Activated CD4-positive, alpha-beta T cell treated with anti-CD3 and anti-CD28 coated beads, Interleukin-2, amount 50 U/mL, for 24 hours (primary cell): ENCODE data around the gene MYLK3.

Source experiments
- DNase-seq, 2 donors: peaks; one replicate each; pipeline ENCODE4 v3.0.0-alpha.2; 2020; ENCODE audit warnings: low read depth in 1 of 2, low spot score in 1 of 2

Gene MYLK3

DNA sequence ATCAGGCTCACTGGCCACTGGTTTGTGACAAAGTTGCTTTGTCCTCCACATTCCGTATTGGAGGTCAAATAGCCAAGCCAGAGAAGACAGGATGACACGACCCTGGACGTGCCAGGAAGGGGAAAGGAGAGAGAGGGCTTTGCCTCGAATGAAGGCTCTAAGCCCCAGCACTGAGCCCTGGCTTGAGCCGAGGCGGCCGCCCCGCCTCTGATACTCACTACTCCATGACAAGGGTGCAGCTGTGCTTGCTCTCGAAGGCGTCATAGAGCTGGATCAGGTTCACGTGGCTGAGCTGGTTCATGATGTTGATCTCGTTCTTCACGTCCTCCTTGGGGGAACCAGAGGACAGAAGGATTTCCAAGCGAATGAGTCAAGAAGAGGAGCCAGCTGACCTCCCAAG is 19.3 kb downstream of the MYLK3 start:
- no peak for DNase-seq

DNA sequence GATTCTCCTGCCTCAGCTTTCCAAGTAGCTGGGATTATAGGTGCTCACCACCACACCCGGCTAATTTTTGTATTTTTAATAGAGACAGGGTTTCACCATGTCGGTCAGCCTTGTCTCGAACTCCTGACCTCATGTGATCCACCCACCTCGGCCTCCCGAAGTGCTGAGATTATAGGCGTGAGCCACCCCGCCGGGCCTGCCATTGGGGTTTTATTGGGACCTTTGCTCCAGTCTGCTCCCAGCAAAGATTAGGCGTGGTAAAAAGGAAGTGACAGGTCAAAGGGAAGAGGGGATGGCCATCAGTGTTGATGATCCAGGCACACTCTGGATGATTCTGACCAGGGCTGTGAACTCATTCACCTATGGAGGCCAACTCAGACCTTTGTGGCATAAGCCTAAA is 20.5 kb downstream of the MYLK3 start:
- no peak for DNase-seq

DNA sequence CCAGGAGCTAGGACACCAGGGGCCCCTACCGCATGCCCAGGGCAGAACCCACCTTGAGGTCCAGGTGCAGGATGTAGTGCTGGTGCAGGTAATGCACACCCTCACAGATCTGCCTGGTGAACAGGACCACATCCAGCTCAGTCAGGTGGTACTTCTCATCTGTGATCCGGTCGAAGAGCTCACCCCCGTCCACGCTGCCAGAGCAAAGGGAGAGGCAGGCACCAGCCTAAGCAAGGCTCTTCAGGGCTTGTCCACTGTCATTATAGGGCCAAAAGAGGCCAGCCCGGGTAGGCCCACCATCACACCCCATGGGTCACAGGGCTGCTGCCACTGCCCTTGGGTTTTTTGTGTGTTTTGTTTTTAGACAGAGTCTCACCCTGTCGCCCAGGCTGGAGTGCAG is 21.0 kb downstream of the MYLK3 start:
- DNase-seq: no peak

DNA sequence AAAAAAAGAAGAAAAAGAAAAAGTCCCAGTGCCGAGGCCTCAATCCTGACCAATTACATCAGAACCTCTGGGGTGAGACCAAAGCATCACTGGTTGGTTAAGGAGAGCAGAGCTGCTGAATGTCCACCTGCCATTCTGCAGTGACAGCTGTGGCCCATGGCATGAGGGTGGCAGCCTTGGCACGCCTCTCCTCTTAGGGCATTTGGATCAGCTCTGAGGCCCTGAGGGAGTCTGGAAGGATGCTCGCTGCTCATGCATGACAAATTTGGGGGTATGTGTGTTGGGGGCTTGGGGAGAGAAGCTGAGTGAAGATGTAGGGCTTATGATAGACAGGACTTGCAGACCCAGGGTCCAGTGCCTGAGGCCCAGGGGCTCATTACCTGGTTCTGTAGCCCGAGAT is 26.3 kb downstream of the MYLK3 start:
- DNase-seq: no peak

DNA sequence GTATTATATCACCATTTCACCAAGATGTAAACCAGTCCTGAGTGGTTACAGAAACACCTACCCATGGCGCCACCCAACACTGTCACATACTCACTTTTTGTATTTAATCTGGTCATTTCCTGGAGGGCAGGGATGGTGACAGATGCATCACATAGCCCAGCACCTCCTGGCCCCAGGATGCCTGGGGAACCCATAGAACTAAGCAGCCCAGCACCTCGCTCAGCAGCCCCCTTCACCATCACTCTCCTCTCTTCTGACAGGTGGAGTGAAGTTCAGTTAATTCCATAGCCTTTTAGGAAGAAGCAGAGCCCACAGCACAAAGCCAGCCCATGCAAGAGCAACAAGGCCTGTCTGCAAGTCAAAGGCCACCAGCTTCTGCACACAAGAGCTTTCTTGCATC is 27.5 kb downstream of the MYLK3 start:
- DNase-seq: no peak

DNA sequence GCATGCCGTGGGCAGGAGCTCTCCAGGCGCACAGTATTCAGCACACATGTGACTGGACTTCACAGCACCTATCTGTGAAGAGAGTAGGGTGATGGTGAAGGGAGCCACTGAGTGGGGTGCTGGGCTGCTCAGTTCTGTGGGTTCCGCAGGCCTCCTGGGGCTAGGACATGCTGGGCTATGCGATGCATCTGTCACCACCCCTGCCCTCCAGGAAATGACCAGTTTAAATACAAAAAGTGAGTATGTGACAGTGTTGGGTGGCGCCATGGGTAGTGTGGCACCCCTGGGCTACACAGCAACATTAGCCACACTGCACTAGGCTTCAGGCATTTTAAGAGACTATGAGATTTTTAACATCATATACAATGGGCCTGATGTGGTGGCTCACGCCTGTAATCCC is 28.6 kb downstream of the MYLK3 start:
- DNase-seq: no peak

DNA sequence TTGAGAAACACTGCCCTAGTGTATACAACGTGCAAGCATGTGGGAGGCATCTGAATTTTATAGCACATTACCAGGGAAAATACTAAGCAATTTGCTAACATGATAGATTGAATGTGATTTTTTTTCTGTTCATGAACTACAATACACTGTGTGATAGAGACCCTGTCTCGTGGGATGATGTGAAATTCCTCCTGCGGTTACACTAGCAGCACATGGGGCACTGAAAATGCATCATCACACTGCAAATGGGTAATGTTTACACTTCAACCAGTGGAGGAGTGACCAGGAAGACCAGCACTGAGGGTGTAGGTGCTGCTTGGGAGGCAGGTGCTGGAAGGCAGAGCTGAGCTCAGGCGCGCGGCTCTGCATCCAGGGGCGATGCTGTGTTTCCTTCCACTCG is 29.9 kb downstream of the MYLK3 start:
- DNase-seq: no peak

DNA sequence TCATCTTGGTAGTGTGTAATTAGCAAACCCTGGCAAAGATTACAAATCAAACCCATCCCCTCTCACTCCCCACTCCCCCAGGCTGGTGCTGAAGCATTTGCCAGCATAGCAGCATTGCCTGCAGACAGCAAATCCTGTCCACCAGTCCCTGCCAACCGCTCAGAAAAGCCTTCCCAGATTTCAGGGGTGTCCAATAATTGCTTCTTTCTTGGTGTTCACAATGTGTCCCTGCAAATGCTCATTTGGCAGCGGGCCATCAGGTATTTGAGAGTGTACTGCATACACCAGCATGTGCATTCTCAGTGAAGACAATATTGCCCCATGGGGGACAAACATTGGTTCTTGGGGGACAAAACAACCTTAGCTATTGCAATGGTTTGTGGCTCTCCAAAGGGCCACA is 30.5 kb downstream of the MYLK3 start:
- no peak for DNase-seq

DNA sequence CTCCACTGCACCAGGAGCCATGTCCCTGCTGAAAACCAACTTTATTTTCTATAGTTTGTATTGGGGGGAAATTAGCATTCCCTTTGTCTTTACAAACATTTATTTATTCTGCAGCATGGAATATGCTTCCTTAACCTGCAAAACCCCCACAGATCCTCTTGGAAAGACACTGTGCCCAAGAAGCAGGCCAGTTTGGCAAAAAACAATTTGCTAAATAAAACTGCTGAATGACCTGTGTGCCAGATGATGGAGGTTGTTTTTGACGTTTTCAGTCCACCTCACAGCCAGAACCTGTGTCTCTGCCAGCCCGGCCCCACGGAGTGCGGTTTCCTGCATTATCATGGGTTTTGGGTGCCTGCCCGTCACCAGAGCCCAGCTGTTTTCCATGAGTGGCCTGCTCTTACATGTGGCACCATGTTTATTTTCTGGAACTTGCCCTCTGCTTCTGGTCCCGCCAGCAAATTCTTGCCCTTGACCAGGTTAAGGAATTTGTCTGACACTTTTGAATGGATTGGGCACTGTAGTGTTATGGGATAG is 32.3 kb downstream of the MYLK3 start:
- no peak for DNase-seq

DNA sequence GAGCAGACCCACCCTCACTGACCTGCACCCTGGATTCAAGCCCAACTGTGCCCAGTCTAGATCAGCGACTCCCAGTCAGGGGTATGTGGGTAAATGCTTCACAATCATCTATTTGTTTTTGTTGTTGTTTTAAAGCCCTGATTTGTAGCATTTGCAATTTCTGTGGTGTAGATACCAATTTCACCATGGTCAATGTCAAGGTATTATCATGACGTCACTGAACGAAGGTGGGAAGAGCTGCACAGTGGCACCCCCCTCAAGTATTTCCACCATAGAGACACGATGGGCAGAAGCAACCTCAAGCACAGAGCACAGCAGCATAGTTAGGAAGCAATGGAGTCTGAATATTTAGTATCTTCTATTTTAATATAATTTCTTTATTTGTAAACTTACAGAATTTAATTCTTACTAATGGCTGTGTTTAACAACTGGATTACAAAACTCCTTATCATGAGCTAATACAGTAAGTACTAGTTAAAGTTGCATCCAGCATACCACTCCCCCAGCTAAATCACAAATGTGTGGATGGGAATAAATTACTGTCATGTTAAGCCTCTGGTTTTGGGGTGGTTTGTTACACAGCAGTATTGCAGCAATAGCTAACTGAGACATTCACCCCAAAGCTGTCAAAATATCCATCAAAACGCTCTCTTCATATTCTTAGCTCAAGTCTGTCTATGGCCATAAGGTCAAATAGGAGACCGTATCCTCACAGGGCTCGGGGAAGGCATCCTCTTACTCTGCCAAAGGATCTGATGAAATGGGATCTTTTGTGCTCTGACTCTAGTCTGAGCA is 33.1 kb downstream of the MYLK3 start:
- DNase-seq: no peak

DNA sequence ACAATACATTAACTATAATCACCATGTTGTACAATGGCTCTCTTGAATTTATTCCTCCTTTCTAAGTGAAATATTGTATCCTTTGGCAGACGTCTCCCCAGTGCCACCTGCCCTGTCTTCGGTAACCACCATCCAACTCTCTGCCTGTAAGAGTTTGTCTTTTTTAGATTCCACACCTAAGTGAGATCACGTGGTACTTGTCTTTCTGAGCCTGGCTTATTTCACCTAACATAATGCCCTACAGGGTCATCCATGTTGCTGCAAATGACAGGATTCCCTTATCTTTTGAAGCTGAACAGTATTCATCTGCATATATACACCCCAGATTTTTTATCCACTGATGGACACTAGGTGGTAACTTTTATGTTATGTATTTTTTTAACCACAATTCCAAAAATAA is 34.5 kb downstream of the MYLK3 start:
- no peak for DNase-seq

DNA sequence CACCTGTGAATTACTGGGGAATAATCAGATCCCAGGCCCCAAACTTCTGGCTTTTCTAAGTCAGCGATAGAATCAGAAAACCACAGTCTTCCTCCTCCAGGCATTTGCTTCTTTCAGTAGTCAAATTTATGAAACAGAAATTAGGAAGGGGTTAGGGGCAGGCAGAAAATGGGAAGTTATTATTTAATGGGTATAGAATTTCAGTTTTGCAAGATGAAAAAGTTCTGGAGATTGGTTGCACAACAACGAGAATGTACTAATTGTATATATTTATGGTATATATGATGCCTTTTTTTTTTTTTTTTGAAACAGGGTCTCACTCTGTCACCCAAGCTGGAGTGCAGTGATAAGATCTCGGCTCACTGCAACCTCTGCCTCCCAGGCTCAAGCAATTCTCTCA is 35.2 kb downstream of the MYLK3 start:
- DNase-seq: no peak

DNA sequence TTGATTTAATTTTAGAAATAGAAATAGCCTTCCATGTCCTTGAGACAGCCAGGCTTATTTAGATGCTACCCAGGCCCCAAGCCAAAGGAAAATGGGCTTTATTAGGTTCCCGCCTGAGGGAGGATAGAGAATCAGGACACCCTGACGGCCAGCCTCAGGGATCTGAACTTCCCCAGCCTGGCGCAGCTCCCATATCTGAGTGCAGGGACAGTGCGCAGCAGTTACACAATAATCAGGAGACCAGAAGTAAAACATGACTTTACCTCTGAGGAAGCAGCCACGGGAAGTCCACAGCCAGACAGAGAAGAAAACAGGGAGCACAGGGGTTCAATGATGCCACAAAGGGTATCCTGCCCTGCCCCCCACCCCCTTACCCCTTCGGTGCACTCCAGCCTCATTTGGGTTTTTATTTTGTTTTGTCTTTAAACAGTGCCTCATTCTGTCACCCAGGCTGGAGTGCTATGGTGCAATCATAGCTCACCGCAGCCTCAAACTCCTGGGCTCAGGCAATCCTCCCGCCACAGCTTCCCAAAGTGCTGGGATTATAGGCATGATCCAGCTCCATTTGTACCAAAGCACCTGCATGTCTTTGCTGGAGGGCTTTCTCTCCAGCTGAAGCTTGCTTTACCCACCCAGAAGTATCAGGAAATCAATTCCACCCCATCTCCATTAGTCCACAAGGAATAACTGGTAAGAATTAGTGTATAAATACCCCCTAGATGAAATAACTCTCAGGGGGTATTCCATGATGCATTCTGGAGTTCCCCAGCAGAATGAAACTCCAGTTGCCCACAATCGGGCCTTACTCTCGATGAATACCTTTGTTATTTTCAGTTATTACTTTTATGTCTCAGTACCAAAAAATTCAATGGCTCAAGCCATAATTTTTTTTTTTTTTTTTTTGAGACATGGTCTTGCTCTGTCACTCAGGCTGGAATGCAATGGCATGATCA is 36.8 kb downstream of the MYLK3 start:
- no peak for DNase-seq

DNA sequence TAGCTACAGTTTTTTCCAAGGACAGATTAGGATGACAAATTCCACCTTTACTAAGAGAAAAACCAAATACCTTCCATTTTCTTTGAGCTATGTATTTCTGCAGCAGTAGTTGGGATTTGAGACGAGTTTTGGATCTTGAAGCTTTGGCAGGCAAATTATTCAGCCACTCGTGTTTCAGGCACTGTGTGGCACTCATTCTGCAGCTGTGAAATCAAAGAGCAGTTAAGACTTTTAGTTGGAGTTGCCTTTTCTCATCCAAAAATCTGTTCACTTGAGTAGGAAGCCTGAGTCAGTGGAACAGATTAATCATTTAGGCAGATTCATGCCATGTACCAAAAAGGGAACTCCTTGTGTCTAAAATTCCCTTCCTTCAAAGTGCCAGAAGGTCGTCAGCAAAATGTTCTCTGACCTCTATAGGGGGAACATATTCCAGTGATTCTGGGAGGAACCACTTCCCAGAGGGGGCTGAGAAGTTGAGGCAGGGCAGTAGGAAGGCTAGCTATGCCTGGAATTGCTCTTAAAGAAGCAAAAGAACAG is 38.6 kb downstream of the MYLK3 start:
- no peak for DNase-seq

DNA sequence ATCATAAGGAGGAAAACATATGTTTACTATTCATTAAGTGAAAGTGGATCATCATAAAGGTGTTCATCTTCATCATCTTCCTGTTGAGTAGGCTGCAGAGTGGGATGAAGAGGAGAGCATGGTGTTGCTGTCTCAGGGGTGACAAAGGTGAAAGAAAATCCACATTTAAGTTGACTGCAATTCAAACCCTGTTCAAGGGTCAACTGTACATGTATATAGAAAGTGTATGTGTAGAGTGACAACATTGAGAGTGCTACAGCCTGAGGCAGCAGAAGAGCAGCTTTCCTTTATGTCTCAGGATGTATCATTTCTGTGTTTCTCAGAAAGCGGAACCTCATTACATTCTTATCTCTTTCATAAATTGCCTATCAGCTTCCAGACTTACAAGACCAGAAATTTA is 41.5 kb downstream of the MYLK3 start:
- DNase-seq: no peak

DNA sequence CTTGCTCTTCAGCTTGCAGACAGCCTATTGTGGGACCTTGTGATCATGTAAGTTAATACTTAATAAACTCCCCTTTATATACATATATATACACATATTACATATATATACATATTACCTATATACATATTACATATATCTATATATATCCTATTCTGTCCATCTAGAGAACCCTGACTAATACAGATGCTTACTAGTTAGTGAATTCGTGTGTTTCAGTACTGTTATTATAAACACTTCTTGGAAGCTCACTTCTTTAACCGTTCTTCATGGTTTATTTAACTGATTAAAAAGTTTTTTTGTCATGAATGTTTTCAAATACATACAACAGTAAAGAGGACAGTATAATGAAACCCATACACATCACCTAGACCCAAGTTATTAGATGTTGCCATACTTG is 46.1 kb downstream of the MYLK3 start:
- DNase-seq: no peak

DNA sequence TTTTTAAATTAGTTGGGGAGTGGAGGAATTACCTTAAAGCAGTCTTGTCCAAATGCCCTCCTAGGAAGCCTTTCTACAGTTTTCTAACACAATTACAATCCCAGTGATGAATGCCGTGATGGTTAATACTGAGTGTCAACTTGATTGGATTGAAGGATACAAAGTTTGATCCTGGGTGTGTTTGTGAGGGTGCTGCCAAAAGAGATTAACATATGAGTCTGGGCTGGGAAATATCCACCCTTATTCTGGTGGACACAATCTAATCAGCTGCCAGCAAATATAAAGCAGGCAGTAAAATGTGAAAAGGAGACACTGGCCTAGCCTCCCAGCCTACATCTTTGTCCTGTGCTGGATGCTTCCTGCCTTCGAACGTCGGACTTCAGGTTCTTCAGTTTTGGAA is 46.5 kb downstream of the MYLK3 start:
- no peak for DNase-seq

DNA sequence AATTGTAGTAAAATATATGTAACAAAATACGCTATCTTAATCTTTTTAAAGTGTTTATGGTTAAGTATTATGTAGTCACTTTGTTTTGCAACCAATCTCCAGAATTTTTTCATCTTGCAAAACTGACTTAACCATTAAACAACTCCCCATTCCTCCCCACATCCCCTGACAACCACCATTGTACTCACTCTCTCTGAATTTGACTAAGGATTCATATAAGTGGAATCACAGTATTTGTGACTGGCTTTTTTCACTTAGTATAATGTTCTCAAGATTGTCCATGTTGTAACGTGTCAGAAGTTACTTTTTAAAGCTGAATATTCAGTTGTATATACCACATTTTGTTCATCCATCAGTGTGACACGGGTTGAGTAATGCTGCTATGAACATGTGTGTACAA is 48.1 kb downstream of the MYLK3 start:
- no peak for DNase-seq

DNA sequence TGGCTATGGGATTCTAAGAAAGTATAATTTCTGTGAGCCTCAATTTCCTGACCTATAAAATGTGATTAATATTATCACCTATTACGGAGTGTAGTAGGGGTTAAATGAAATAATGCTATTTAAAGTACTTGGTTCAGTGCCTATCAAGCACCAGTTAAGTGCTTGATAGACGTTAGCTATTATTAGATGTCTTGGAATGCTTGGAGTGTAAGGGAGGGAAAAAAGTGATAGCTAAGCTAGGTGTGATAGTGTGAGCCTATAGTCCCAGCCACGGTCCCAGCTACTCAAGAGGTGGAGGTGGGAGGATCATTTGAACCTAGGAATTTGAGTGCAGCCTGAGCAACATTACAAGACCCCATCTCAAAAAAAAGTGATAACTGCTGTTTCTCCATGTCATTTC is 51.2 kb downstream of the MYLK3 start:
- no peak for DNase-seq

DNA sequence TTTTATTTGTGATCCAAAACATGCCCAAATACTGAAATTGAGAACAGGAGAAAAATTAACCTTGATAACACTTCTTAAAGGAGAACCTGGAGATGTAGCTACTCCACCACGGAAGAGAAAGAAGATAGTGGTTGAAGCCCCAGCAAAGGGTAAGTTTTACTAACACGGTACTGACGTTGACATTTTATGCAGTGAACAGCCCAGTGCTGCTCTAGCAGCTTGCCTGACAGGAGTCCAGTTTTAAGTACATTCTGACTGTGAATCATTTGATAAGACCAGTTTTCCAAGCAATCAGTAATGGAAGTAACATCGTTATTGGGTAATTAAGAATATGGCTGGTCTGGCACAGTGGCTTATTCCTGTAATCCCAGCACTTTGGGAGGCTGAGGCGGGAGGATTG is 52.2 kb downstream of the MYLK3 start:
- no peak for DNase-seq

DNA sequence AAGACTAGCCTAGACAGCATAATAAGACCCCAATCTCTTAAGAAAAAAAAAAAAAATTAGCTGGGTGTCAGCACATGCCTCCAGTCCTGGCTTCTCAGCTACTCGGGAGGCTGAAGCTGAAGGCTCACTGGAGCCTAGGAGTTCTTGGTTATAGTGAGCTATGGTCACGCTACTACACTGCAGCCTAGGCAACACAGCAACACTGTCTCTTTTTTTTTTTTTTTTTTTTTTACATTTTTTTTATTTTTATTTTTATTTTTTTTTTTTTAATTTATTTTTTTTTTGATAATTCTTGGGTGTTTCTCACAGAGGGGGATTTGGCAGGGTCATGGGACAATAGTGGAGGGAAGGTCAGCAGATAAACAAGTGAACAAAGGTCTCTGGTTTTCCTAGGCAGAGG is 54.5 kb downstream of the MYLK3 start:
- no peak for DNase-seq

DNA sequence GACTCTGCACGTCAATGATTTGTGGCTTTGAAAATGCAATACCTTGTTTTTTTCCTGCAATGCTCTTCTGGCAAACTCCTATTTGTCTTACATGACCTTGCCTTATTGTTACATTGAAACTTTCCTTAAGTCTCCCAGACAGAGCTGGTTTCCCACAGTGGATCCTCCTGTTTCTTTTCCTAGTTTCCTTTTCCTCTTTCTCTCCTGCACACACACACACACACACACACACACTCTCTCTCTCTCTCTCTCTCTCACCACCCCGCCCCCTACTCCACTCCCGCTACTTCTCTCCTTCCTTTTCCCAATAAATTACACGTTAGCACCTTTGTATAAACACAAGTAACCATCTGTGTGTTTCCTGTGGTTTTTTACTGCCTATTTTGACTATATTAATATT is 56.4 kb downstream of the MYLK3 start:
- no peak for DNase-seq
